Naive thymus-derived CD4-positive, alpha-beta T cell (primary cell): ENCODE data around the gene BRSK2. TPM values are rescaled to one million over a fixed set of nuclear protein-coding genes. Genes with fewer than 3 reads are reported as not detected.

Source experiments
- ATAC-seq: fragments of 150-1000 bp; cut with Tn5 transposase; 2 replicates; pipeline ENCODE4 v1.10.0; 2021; ENCODE audit warnings: mild to moderate bottlenecking, moderate library complexity
- CTCF ChIA-PET: fragments of 350-600 bp; sonication (Branson Sonifier 250); formaldehyde crosslinking; loops from one replicate; lab custom pipeline; 2021; ENCODE audit warnings: antibody characterized with exemption; lab: Charles Lee
- POLR2A ChIA-PET: fragments of 350-600 bp; sonication (Branson Sonifier 250); formaldehyde crosslinking; loops from one replicate; lab custom pipeline; 2021; ENCODE audit warnings: antibody characterized with exemption, inconsistent platforms; lab: Charles Lee
- DNase-seq, 9 donors: peaks; one replicate each; pipeline versions ENCODE4 v3.0.0 to v3.0.0-alpha.2; 2020 to 2022; ENCODE audit warnings: mixed read lengths in 1 of 9
- H3K27ac ChIP-seq: one replicate; pipeline ENCODE4 v1.7.0; 2013; ENCODE audit warnings: mild to moderate bottlenecking, low read depth, low read length, moderate library complexity
- H3K27me3 ChIP-seq, 2 donors: one replicate each; pipeline ENCODE4 v1.7.0; 2013; ENCODE audit warnings: low read length in 2 of 2, mild to moderate bottlenecking in 2 of 2, moderate library complexity in 2 of 2; ENCODE audit not compliant: control insufficient read depth in 2 of 2, insufficient read depth in 2 of 2
- H3K36me3 ChIP-seq, 3 experiments: 1 replicate in 2 of 3; 2 replicates in 1 of 3; pipeline ENCODE4 v1.7.0; 2013; ENCODE audit warnings: low read length in 3 of 3, mild to moderate bottlenecking in 3 of 3, moderate library complexity in 1 of 3; ENCODE audit not compliant: insufficient read depth in 3 of 3, control insufficient read depth in 2 of 3
- H3K4me1 ChIP-seq, 2 donors: one replicate each; pipeline ENCODE4 v1.7.0; 2013; ENCODE audit warnings: low read length in 2 of 2, mild to moderate bottlenecking in 2 of 2, moderate library complexity in 1 of 2; ENCODE audit not compliant: control insufficient read depth in 2 of 2, insufficient read depth in 2 of 2
- H3K4me3 ChIP-seq: 2 replicates; pipeline ENCODE4 v1.7.0; 2013; ENCODE audit warnings: mild to moderate bottlenecking, low read length
- H3K9me3 ChIP-seq, 3 experiments: 1 replicate in 2 of 3; 2 replicates in 1 of 3; pipeline ENCODE4 v1.7.0; 2013; ENCODE audit warnings: low read length in 3 of 3; ENCODE audit not compliant: control insufficient read depth in 2 of 3
- H3K27ac Mint-ChIP-seq, 9 donors: one replicate each; pipeline ENCODE4 v1.8.0; 2020 to 2022; ENCODE audit warnings: mixed read lengths in 9 of 9, mild to moderate bottlenecking in 8 of 9, moderate library complexity in 5 of 9, inconsistent platforms in 2 of 9
- H3K27me3 Mint-ChIP-seq, 5 donors: one replicate each; pipeline ENCODE4 v1.8.0; 2021 to 2022; ENCODE audit warnings: mixed read lengths in 5 of 5, mild to moderate bottlenecking in 1 of 5
- H3K36me3 Mint-ChIP-seq, 5 donors: one replicate each; pipeline ENCODE4 v1.8.0; 2020 to 2022; ENCODE audit warnings: mixed read lengths in 5 of 5, mild to moderate bottlenecking in 3 of 5, inconsistent platforms in 1 of 5
- H3K4me1 Mint-ChIP-seq, 7 donors: one replicate each; pipeline ENCODE4 v1.8.0; 2020 to 2022; ENCODE audit warnings: mixed read lengths in 7 of 7, mild to moderate bottlenecking in 3 of 7, inconsistent platforms in 1 of 7
- H3K4me3 Mint-ChIP-seq, 10 donors: one replicate each; pipeline ENCODE4 v1.8.0; 2020 to 2022; ENCODE audit warnings: mild to moderate bottlenecking in 10 of 10, mixed read lengths in 10 of 10, moderate library complexity in 6 of 10, inconsistent platforms in 2 of 10
- H3K9me3 Mint-ChIP-seq, 11 donors: one replicate each; pipeline ENCODE4 v1.8.0; 2020 to 2022; ENCODE audit warnings: mixed read lengths in 11 of 11, mild to moderate bottlenecking in 4 of 11, inconsistent platforms in 1 of 11, moderate library complexity in 1 of 11
- intact Hi-C, 2 donors: fragments of 100-400 bp; cut with micrococcal nuclease; formaldehyde crosslinking; loops; one replicate each; pipeline ENCODE4 v1.15.1; 2023
- polyA plus RNA-seq, 2 donors: library from polyadenylated mRNA; unstranded; fragments of 300-500 nt; fragmentation: Illumina TruSeq; gene quantifications; one replicate each; pipeline ENCODE4 v1.2.3, GENCODE V29; 2021
- total RNA-seq, 6 experiments: library from RNA in 5 of 6; stranded (reverse) in 5 of 6; gene quantifications; 1 replicate in 5 of 6; 2 replicates in 1 of 6; pipeline ENCODE4 v1.2.3 and lab custom pipeline; 2021 to 2026

The BRSK2 gene
- total and polyA plus RNA-seq, 7 experiments from 2014 or later: 0.27 to 0.51 (median 0.30) TPM; not detected in 4

DNA sequence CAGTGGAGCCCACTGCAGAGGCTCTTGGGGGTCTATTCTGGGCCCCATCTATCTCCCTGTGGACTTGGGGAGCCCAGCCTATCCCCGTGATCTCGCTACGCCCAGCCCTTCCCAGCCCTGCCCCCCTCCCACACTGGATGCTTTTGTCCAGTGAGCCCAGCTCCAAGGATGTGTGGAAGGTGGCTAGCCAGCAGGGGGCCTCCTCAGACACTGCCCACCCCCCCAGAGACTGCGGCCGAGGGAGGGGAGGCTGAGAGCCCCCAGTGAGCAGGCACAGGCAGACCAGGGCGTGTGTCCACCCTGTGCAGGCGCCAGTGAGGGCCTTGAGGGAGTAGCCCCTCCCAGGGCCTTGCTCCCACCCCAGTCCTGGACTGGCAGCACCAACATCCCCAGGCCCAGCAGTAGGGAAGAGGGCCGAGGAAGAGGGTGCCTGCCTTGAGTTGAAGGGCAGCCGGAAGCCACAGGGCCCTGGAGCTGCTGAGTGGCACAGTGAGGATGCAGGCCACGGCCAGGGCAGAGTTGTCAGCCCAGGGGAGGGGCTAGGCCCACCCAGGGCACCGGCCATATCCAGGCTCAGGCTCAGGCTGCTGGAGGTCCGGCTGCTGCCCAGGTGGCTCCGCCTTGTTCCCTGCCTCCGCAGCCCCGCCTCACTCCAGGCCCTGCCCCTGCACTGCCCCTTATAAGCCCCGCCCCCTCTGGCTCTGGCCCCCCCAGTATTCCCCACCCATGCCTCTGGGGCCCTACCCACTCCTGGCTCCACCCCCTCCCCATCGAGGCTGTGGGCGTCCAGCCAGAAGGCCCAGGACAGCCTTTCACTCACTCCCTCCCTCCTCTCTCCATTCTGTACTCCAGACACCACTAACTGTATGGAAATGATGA, 68.8 kb downstream of the BRSK2 start:
- POLR2A ChIA-PET: no interaction called here

DNA sequence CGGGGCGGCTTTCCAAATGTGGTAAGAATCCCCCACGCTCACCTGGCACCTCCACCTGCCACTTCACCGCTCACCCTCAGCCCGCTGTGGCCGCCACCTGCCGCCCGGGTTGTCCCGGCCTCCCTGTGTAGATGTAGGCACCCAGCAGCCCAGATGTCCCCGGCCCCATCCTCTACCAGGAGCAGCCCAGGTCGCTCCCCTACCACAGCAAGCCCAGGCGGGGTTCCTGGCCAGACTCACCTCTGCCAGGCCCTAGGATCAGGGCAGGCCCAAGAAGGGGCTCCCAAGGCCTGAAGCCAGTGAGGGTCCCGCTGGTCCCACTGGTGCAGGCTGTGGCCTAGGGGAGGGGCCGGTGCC, 69.5 kb downstream of the BRSK2 start:
- Histone ChIP-seq H3K9me3 (no peaks in the 10 kb centered on the region), H3K27me3 (no peaks in the 10 kb centered on the region), H3K4me1 (no peaks in the 10 kb centered on the region), H3K27ac (no peak overlapping the region), H3K36me3 (no peaks in the 10 kb centered on the region), H3K4me3 (no peak overlapping the region)
- ChIA-PET POLR2A (no interaction called here), CTCF (interaction anchor here (1.1 kb wide), 1 partner anchor 56 kb away, joined by 3 read pairs; no protein-coding TSS in a partner anchor)
- Mint-ChIP-seq H3K4me1 (peaks cover 0 to 3% (median 0%) of the 10 kb centered on the region in 7 donors), H3K27ac (no peak overlapping the region), H3K36me3 (no peaks in the 10 kb centered on the region), H3K4me3 (no peak overlapping the region), H3K27me3 (no peaks in the 10 kb centered on the region), H3K9me3 (no peaks in the 10 kb centered on the region)
- no peak for ATAC-seq
- DNase-seq: no peak
- intact Hi-C loops: no loop called here

More for the DNA sequence above, 68.8 kb downstream of the BRSK2 start:
- H3K27me3 Mint-ChIP-seq: no peaks in the 10 kb centered on the region
- no peak overlapping the region for H3K4me3 Mint-ChIP-seq
- DNase-seq: no peak
- Histone ChIP-seq H3K4me1 (no peaks in the 10 kb centered on the region), H3K36me3 (no peaks in the 10 kb centered on the region), H3K4me3 (no peak overlapping the region), H3K27ac (no peak overlapping the region), H3K9me3 (no peaks in the 10 kb centered on the region), H3K27me3 (no peaks in the 10 kb centered on the region)
- H3K4me1 Mint-ChIP-seq: peaks cover 0 to 3% (median 0%) of the 10 kb centered on the region in 7 donors
- peak; percentile 14 for ATAC-seq
- no peaks in the 10 kb centered on the region for H3K36me3 Mint-ChIP-seq
- H3K27ac Mint-ChIP-seq: no peak overlapping the region
- CTCF ChIA-PET: interaction anchor here (1.1 kb wide), 1 partner anchor 56 kb away, joined by 3 read pairs; no protein-coding TSS in a partner anchor
- intact Hi-C loops: no loop called here
- no peaks in the 10 kb centered on the region for H3K9me3 Mint-ChIP-seq

DNA sequence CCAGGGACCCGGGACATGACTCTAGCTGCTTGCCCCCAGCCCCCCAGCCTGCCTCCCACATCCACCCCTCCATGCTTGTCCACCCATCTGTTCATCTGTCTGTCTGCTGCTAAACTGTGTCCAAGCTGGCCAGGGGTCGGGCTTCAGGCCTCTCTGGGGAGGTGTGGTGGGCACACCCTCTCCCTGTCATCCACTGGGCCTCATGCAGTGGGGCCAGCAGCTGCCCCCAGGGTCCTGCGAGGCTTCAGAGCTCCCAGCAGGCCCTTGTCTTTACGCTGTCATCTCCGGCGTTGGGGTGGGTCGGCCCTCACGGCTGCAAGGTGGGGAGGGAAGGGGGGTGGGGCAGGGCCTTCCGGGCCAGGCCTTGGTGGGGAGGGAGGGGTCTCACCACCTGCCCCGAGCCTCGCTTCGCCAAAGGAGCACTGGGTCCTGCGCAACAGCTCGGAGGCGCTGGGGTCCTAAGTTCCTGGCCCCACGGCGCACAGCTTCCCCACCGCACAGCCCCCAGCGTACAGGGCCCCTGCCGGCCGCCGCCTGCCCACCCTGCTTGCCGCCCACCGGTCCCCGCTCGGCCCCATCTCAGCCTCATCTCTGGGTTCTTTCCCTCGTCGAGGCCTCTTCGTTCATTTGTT, 70.1 kb downstream of the BRSK2 start:
- Histone ChIP-seq H3K9me3 (peaks cover 0 to 5% (median 0%) of the 10 kb centered on the region in 3 experiments), H3K36me3 (no peaks in the 10 kb centered on the region), H3K27ac (no peak overlapping the region), H3K27me3 (no peaks in the 10 kb centered on the region), H3K4me3 (no peak overlapping the region), H3K4me1 (no peaks in the 10 kb centered on the region)
- no peak for DNase-seq
- H3K36me3 Mint-ChIP-seq: no peaks in the 10 kb centered on the region
- intact Hi-C loops: no loop called here
- no peak overlapping the region for H3K27ac Mint-ChIP-seq
- CTCF ChIA-PET: no interaction called here
- H3K27me3 Mint-ChIP-seq: no peaks in the 10 kb centered on the region
- no peaks in the 10 kb centered on the region for H3K9me3 Mint-ChIP-seq
- POLR2A ChIA-PET: no interaction called here
- ATAC-seq: no peak
- peaks cover 0 to 3% (median 0%) of the 10 kb centered on the region in 7 donors for H3K4me1 Mint-ChIP-seq
- no peak overlapping the region for H3K4me3 Mint-ChIP-seq

DNA sequence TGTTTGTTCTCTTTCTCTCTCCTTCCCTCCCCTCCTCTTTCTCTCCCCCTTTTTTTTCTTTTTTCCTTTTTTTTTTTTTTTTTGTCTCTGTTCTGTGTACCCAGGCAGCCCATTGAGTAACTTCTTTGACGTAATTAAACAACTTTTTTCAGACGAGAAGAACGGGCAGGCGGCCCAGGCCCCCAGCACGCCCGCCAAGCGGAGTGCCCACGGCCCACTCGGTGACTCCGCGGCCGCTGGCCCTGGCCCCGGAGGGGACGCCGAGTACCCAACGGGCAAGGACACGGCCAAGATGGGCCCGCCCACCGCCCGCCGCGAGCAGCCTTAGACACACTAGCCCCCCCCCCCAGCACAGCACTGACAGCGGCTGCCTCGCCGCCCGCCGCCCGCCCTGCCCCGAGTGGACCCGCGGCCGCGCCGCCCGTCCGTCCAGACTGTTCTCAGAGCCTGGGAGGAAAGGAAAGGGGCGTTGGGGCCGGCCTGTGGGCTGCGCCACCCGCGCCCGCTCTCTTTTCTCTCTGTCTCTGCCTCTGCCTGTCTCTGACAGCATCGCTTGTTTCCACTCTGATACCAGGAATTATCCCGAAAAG, 70.8 kb downstream of the BRSK2 start:
- intact Hi-C loops: no loop called here
- H3K36me3 ChIP-seq: no peaks in the 10 kb centered on the region
- ChIA-PET CTCF (no interaction called here), POLR2A (no interaction called here)
- Mint-ChIP-seq H3K27me3 (no peaks in the 10 kb centered on the region), H3K4me3 (no peak overlapping the region), H3K4me1 (peaks cover 0 to 3% (median 0%) of the 10 kb centered on the region in 7 donors), H3K36me3 (peaks cover 0 to 6% (median 1%) of the 10 kb centered on the region in 5 donors), H3K9me3 (no peaks in the 10 kb centered on the region), H3K27ac (no peak overlapping the region)
- DNase-seq (no peak), ATAC-seq (no peak)
- peaks cover 0 to 5% (median 0%) of the 10 kb centered on the region in 3 experiments for H3K9me3 ChIP-seq
- no peak overlapping the region for H3K27ac ChIP-seq
- H3K27me3 ChIP-seq: no peaks in the 10 kb centered on the region
- H3K4me3 ChIP-seq: no peak overlapping the region
- H3K4me1 ChIP-seq: no peaks in the 10 kb centered on the region

DNA sequence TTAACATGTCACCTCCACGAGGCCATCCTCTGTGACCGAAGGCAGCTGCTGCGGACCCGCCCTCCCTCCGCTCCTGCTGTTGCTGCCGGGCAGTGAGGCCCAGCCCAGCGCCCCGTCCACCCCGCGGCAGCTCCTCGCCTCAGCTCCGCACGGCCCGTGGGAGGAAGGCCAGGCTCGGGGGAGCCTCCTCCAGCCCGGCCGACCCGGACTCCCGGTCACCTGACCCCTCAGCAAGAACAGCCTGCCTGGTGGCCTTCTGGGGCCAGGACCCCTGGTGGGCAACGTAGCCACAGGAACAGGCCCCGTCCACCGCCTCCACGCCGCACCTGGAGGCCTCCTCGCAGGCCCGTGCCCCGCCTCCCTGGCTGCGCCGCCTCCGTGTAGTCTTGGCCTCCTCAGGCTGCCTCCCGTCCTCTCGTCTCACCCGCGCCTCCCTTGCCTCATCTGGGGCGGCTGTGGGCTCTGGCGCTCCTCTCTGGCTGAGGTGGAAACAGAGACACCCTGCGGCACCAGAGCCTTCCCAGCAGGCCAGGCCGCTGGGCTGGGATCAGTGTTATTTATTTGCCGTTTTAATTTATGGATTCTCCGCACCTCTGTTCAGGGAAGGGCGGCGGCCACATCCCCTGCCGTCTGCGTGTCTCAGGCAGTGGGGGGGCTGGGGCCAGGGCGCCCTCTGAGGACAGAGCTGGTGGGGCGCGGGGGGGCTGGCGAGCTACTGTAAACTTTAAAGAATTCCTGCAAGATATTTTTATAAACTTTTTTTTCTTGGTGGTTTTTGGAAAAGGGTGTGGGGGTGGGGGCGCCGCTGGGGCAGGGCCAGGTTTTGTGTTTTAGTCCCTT, 71.5 kb downstream of the BRSK2 start:
- peaks cover 0 to 3% (median 0%) of the 10 kb centered on the region in 7 donors for H3K4me1 Mint-ChIP-seq
- ChIA-PET POLR2A (no interaction called here), CTCF (interaction anchor here (0.8 kb wide), 1 partner anchor 24 kb away, joined by 4 read pairs; no protein-coding TSS in a partner anchor)
- Histone ChIP-seq H3K36me3 (no peaks in the 10 kb centered on the region), H3K4me1 (no peaks in the 10 kb centered on the region), H3K27me3 (no peaks in the 10 kb centered on the region), H3K4me3 (no peak overlapping the region), H3K27ac (no peak overlapping the region), H3K9me3 (peaks cover 0 to 5% (median 0%) of the 10 kb centered on the region in 3 experiments)
- DNase-seq (no peak), ATAC-seq (no peak)
- intact Hi-C loops: no loop called here
- no peaks in the 10 kb centered on the region for H3K27me3 Mint-ChIP-seq
- H3K4me3 Mint-ChIP-seq: no peak overlapping the region
- no peak overlapping the region for H3K27ac Mint-ChIP-seq
- peaks cover 0 to 10% (median 6%) of the 10 kb centered on the region in 5 donors for H3K36me3 Mint-ChIP-seq
- peaks cover 0 to 3% (median 0%) of the 10 kb centered on the region in 11 donors for H3K9me3 Mint-ChIP-seq
